ENCODE measurements around the gene SETD2. TPM values are rescaled to one million over a fixed set of nuclear protein-coding genes. Genes with fewer than 3 reads are reported as not detected.
A peak's percentile ranks its signal among the peaks of the same experiment; 100 is the strongest.
"Not testable (repeated sequence)": the region's sequence is repeated elsewhere in the genome, so short reads cannot be mapped to it uniquely, and the experiment has no call there.

SETD2 gene
- total RNA-seq, 2 experiments from 2014 or later, result 27.7 to 28.1 TPM

DNA sequence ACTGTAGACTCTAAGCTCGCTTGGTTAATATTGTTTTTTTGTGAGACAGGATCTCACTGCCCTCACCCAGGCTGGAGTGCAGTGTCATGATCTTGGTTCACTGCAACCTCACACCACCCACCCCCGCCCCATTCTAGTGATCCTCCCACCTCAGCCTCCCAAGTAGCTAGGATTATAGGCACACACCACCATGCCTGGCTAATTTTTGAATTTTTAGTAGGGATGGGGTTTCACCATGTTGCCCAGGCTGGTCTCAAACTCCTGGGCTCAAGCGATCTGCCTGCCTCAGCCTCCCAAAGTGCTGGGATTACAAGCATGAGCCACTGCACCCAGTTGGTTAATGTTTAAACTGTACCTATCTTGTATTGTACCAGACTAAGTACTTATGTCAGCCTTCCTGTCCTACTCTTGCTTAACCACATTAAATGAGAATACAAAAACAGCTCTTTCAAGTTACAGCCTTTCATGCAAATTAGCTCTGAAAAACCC, 22.9 kb downstream of the SETD2 start:
- peak; percentile 22 for DNase-seq
- H3K4me3 Mint-ChIP-seq; H3K27me3 Mint-ChIP-seq (ENCODE audit: low read depth); intact Hi-C loops (cut with micrococcal nuclease); H3K27ac Mint-ChIP-seq; H3K36me3 Mint-ChIP-seq (ENCODE audit: low read depth); H3K9me3 Mint-ChIP-seq: not testable (repeated sequence)
- peaks cover 58% of the 10 kb centered on the region for H3K4me1 Mint-ChIP-seq (ENCODE audit: low read depth)
- CTCF ChIA-PET, result interaction anchor here (1.1 kb wide), 1 partner anchor 218 kb away, joined by 3 read pairs; no protein-coding TSS in a partner anchor

- H3K36me3 Mint-ChIP-seq (ENCODE audit: low read depth); DNase-seq; H3K4me3 Mint-ChIP-seq; H3K9me3 Mint-ChIP-seq; H3K27ac Mint-ChIP-seq; CTCF ChIA-PET; intact Hi-C loops (cut with micrococcal nuclease); H3K27me3 Mint-ChIP-seq (ENCODE audit: low read depth): not testable (repeated sequence)
- peaks cover 60% of the 10 kb centered on the region for H3K4me1 Mint-ChIP-seq (ENCODE audit: low read depth)
Observed at GRCh38 chr3:47140553-47140952, 23.4 kb downstream of the SETD2 start.

DNA sequence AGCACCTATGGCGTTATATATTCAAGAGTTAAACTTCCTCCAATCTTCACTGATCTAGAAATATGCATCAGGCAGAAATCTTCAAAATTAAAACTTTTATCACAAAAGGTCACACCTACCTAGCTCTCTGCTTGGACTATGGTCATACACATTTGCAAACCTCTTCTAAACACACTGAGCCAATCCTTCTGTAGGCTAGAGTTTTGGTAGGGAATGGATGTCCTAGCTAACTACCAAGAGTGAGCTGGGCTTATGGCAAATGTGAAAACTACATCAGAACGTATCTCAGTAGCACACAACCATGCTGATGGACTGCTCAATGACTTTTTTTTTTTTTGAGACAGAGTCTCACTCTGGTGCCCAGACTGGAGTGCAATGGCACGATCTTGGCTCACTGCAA, 29.6 kb downstream of the SETD2 start:
- Mint-ChIP-seq H3K36me3 (ENCODE audit: low read depth) (peaks cover 5% of the 10 kb centered on the region), H3K27ac (no peak overlapping the region), H3K4me1 (ENCODE audit: low read depth) (peaks cover 55% of the 10 kb centered on the region), H3K4me3 (no peak overlapping the region), H3K9me3 (no peaks in the 10 kb centered on the region), H3K27me3 (ENCODE audit: low read depth) (no peaks in the 10 kb centered on the region)
- intact Hi-C loops (cut with micrococcal nuclease), result no loop called here
- CTCF ChIA-PET, result interaction anchor here (0.7 to 1.2 kb wide), 2 partner anchors 32 to 385 kb away, joined by 3 read pairs; no protein-coding TSS in a partner anchor
- no peak for DNase-seq

- Mint-ChIP-seq H3K4me1 (ENCODE audit: low read depth) (peaks cover 52% of the 10 kb centered on the region), H3K9me3 (no peaks in the 10 kb centered on the region), H3K27me3 (ENCODE audit: low read depth) (no peaks in the 10 kb centered on the region), H3K27ac (no peak overlapping the region), H3K4me3 (no peak overlapping the region), H3K36me3 (ENCODE audit: low read depth) (no peaks in the 10 kb centered on the region)
- CTCF ChIA-PET, result interaction anchor here (1.2 kb wide), 1 partner anchor 33 kb away, joined by 3 read pairs; no protein-coding TSS in a partner anchor
- intact Hi-C loops (cut with micrococcal nuclease), result no loop called here
- DNase-seq, result no peak
Observed at GRCh38 chr3:47133641-47134040, 30.3 kb downstream of the SETD2 start.

GRCh38 chr3:47130557-47130956, 33.4 kb downstream of the SETD2 start:
- CTCF ChIA-PET, result no interaction called here
- Mint-ChIP-seq H3K27me3 (ENCODE audit: low read depth) (no peaks in the 10 kb centered on the region), H3K27ac (no peak overlapping the region), H3K36me3 (ENCODE audit: low read depth) (peaks cover 8% of the 10 kb centered on the region), H3K9me3 (no peaks in the 10 kb centered on the region), H3K4me3 (no peak overlapping the region), H3K4me1 (ENCODE audit: low read depth) (peaks cover 51% of the 10 kb centered on the region)
- no peak for DNase-seq
- intact Hi-C loops (cut with micrococcal nuclease), result no loop called here

DNA sequence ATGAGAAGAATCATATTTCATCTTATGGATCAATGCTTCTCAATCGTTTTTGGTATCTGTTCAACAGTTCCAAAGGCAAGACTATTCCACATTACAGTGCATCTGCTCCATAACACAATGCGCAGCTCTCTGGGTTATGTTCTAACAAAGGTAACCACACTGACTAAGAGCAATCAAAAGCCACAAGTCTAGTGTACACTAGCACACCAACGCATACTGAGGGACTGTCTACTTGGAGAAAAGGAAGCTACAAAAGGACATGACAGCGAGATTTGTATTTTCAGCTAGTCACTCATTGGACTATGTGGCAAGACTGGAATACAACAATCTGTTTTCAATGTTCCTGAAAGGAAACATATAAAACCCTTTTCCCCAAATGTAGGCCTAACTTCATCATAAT, 35.8 kb downstream of the SETD2 start:
- Mint-ChIP-seq H3K4me1 (ENCODE audit: low read depth) (peaks cover 35% of the 10 kb centered on the region), H3K36me3 (ENCODE audit: low read depth) (peaks cover 21% of the 10 kb centered on the region), H3K27me3 (ENCODE audit: low read depth) (no peaks in the 10 kb centered on the region), H3K27ac (no peak overlapping the region), H3K9me3 (no peaks in the 10 kb centered on the region), H3K4me3 (no peak overlapping the region)
- CTCF ChIA-PET, result no interaction called here
- no peak for DNase-seq
- intact Hi-C loops (cut with micrococcal nuclease), result no loop called here

DNA sequence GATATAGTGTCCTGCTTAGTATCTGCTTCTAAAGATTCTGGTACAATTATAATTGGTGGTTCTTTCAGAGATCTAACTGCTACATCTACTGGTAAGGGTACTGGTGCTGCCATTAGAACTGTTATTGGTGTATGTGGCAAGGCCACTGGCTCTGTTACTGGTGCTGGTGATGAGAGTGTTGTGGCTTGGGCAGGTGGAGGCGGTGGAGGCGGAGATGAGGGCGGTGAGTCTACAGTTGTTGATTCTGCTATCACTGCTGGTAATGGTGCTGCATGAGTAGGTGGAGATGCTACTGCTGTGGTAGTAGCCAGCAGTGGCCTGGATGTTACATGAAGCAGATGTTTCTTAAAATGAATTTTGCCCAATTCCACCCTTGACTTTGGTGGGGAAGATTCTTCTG, 40.1 kb downstream of the SETD2 start:
- peaks cover 5% of the 10 kb centered on the region for H3K9me3 Mint-ChIP-seq
- DNase-seq, result no peak
- H3K4me3 Mint-ChIP-seq, result no peak overlapping the region
- no peak overlapping the region for H3K27ac Mint-ChIP-seq
- intact Hi-C loops (cut with micrococcal nuclease), result no loop called here
- H3K36me3 Mint-ChIP-seq (ENCODE audit: low read depth), result peaks cover 48% of the 10 kb centered on the region
- H3K4me1 Mint-ChIP-seq (ENCODE audit: low read depth), result peaks cover 44% of the 10 kb centered on the region
- CTCF ChIA-PET, result interaction anchor here (0.6 kb wide), 1 partner anchor 23 kb away, joined by 5 read pairs; no protein-coding TSS in a partner anchor
- H3K27me3 Mint-ChIP-seq (ENCODE audit: low read depth), result no peaks in the 10 kb centered on the region

DNA sequence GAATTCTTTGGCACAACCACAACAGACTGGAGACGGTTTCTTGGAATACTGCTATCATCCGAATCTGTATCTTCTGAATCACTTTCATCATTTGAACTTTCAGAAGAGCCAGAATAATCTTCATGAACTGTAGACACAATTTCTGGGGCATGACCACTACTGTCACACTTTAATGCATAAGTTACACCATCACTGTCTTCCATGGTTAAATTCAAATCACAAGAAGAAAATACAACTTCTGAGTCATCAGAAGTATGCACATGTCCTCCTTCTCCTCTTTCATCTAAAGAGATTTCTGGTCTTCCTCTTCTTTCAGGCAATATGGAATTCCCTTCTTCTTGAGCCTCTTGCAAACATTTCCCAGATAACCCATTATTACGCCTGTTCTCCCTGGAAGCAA, 42.5 kb downstream of the SETD2 start:
- intact Hi-C loops (cut with micrococcal nuclease), result loop anchor here (2.0 kb wide), 1 partner anchor 43 kb away; the partner anchor contains the start of gene SETD2
- H3K27ac Mint-ChIP-seq, result peak overlapping the region; percentile 15
- H3K9me3 Mint-ChIP-seq, result peaks cover 5% of the 10 kb centered on the region
- CTCF ChIA-PET, result no interaction called here
- H3K36me3 Mint-ChIP-seq (ENCODE audit: low read depth), result peaks cover 49% of the 10 kb centered on the region
- no peak overlapping the region for H3K4me3 Mint-ChIP-seq
- peaks cover 41% of the 10 kb centered on the region for H3K4me1 Mint-ChIP-seq (ENCODE audit: low read depth)
- no peak for DNase-seq
- no peaks in the 10 kb centered on the region for H3K27me3 Mint-ChIP-seq (ENCODE audit: low read depth)

- Mint-ChIP-seq H3K4me1 (ENCODE audit: low read depth) (peaks cover 40% of the 10 kb centered on the region), H3K36me3 (ENCODE audit: low read depth) (peaks cover 42% of the 10 kb centered on the region), H3K4me3 (no peak overlapping the region), H3K27me3 (ENCODE audit: low read depth) (no peaks in the 10 kb centered on the region), H3K9me3 (peaks cover 5% of the 10 kb centered on the region), H3K27ac (peak overlapping the region; percentile 47)
- no peak for DNase-seq
- intact Hi-C loops (cut with micrococcal nuclease), result loop anchor here (2.0 kb wide), 1 partner anchor 45 kb away; the partner anchor contains the start of gene SETD2
- CTCF ChIA-PET, result interaction anchor here (0.9 kb wide), 1 partner anchor 13 kb away, joined by 5 read pairs; no protein-coding TSS in a partner anchor
Observed at GRCh38 chr3:47120138-47120537, 43.8 kb downstream of the SETD2 start.

- DNase-seq; CTCF ChIA-PET; H3K27me3 Mint-ChIP-seq (ENCODE audit: low read depth); H3K4me3 Mint-ChIP-seq; H3K9me3 Mint-ChIP-seq; intact Hi-C loops (cut with micrococcal nuclease): not testable (repeated sequence)
- Mint-ChIP-seq H3K27ac (peak overlapping the region; percentile 8), H3K4me1 (ENCODE audit: low read depth) (peaks cover 40% of the 10 kb centered on the region), H3K36me3 (ENCODE audit: low read depth) (peaks cover 44% of the 10 kb centered on the region)
Observed at GRCh38 chr3:47119387-47119786, 44.5 kb downstream of the SETD2 start.

DNA sequence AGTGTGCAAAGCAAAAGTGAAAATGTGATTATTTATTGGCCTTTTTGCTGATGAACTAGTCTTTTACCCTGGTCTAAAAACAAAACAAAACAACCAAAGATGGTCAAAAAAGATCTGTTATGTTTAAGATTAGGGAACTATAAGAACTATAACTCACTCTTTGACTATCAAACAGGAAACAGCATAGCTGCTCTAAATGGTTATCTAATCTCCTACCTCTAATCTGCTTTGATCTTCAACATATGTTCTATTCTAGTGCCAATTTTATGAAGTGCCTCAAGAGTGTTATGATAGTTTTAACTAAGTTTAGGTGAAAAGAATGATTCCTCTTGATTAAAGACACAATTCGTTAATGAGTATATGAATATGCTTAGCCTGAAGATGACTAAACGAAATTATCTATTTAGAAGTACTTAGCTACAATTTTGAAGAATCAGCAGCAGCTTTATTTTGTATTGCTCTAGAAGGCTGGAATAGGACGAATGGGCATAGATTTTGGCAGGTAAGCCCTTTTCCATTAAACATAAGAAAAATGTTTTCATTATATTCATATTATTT, 46.0 kb downstream of the SETD2 start:
- Mint-ChIP-seq H3K4me1 (ENCODE audit: low read depth) (peaks cover 38% of the 10 kb centered on the region), H3K27ac (peak overlapping the region; percentile 51), H3K27me3 (ENCODE audit: low read depth) (no peaks in the 10 kb centered on the region), H3K4me3 (no peak overlapping the region), H3K9me3 (peaks cover 5% of the 10 kb centered on the region), H3K36me3 (ENCODE audit: low read depth) (peaks cover 46% of the 10 kb centered on the region)
- CTCF ChIA-PET, result no interaction called here
- intact Hi-C loops (cut with micrococcal nuclease), result no loop called here
- DNase-seq, result no peak

- DNase-seq; H3K27ac Mint-ChIP-seq; H3K9me3 Mint-ChIP-seq; H3K27me3 Mint-ChIP-seq (ENCODE audit: low read depth); intact Hi-C loops (cut with micrococcal nuclease); H3K4me3 Mint-ChIP-seq: not testable (repeated sequence)
- CTCF ChIA-PET, result interaction anchor here (1.8 kb wide), 1 partner anchor 49 kb away, joined by 5 read pairs; no protein-coding TSS in a partner anchor
- Mint-ChIP-seq H3K4me1 (ENCODE audit: low read depth) (peaks cover 21% of the 10 kb centered on the region), H3K36me3 (ENCODE audit: low read depth) (peaks cover 36% of the 10 kb centered on the region)
Observed at GRCh38 chr3:47115524-47115923, 48.4 kb downstream of the SETD2 start.

- intact Hi-C loops (cut with micrococcal nuclease), result no loop called here
- no peak overlapping the region for H3K27ac Mint-ChIP-seq
- no peaks in the 10 kb centered on the region for H3K27me3 Mint-ChIP-seq (ENCODE audit: low read depth)
- CTCF ChIA-PET, result no interaction called here
- no peaks in the 10 kb centered on the region for H3K9me3 Mint-ChIP-seq
- H3K36me3 Mint-ChIP-seq (ENCODE audit: low read depth), result peaks cover 29% of the 10 kb centered on the region
- H3K4me3 Mint-ChIP-seq, result no peak overlapping the region
- DNase-seq, result no peak
- peaks cover 9% of the 10 kb centered on the region for H3K4me1 Mint-ChIP-seq (ENCODE audit: low read depth)
Observed at GRCh38 chr3:47113669-47114365, 50.1 kb downstream of the SETD2 start.
